Mucosa of gallbladder (tissue), 1 donor: ENCODE measurements around the gene CLMN. TPM values are rescaled to one million over a fixed set of nuclear protein-coding genes. Genes with fewer than 3 reads are reported as not detected.

ENCODE experiments used
- DNase-seq: peaks from one replicate; pipeline ENCODE4 v3.0.0-alpha.2; 2020; ENCODE audit warnings: low spot score
- total RNA-seq: library from RNA; stranded (reverse); gene quantifications from one replicate; pipeline ENCODE4 v1.2.1, GENCODE V29; 2021
- donor health status: DM: no; HTN: no; CAD: no.

Gene CLMN
- total RNA-seq, 1 donor from 2014 or later, result 63.5 TPM

DNA sequence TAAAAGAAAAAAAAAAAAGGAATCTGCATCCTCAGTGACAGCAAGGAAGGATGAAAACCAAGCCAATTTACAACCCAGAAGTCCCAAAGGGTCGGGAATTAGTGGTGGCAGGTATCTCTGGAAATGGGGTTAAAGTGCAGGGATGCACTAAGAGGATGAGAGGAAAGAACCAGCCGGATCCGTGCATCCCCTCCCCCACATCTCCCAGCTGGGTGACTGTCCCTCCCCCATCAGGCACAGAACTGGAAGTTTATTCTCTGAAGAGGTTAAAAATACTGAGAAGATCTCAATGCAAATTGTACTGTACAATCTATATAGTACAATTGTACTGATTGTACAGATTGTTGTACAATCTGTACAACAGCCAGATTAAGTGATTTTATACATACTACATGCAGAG lies 15.4 kb downstream of the CLMN start:
- no peak for DNase-seq

DNA sequence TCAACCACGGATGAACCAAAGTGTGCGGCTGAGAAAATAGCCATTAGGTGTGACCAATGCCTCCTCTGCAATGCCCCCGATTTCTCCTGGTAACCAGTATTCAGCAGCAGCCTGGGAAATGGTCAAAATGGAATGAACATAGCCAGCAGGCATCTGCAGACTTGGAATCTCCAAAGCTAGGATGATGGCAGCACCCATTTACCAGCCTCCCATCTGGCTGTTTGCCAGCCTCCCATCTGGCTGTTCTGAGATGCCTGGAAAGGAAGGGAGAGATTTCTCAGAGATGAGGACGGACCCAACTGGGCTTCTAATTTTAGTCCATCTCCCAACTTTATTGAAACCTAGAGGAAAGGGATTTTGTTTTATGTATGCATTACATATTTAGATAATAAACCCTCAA lies 16.2 kb downstream of the CLMN start:
- no peak for DNase-seq

DNA sequence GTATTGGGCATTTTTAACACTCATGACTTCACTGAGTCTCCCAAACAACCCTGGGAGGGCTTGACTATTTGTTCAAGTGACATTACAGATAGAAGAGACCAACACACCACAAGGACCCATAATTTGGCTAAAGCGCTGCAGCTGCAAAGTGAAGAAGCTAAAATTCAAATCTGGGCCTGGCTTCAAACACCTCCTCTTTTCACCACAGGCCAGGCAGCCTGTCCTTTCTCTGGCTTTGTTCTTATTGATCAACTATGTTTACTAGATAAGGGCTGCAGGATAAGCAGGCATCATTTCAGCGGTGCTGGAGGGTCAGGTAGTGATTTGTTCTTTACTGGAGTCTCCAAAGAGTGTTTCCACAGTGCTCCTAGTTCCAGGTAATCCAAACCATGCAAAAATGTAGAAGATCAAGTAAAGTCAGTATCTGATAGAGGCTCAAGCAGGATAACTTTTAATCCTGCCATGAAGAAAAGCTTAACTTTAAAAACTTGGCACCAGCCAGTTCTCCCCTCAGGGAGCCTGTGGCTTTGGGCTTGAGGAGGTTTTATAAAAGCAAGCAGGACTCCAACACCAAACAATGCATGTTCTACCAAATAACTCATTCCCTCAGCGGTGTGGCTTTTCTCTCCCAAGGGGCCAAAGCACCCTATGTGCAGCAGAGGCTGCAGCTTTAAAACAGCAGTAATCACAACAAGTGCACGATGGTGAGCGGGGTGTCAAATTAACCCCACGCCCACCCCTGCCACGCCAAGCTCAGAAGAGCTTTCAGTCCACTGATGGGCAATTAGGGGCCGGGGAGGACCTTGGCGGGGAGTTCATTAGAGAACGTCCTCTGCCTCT lies 16.8 kb downstream of the CLMN start:
- DNase-seq, result no peak

DNA sequence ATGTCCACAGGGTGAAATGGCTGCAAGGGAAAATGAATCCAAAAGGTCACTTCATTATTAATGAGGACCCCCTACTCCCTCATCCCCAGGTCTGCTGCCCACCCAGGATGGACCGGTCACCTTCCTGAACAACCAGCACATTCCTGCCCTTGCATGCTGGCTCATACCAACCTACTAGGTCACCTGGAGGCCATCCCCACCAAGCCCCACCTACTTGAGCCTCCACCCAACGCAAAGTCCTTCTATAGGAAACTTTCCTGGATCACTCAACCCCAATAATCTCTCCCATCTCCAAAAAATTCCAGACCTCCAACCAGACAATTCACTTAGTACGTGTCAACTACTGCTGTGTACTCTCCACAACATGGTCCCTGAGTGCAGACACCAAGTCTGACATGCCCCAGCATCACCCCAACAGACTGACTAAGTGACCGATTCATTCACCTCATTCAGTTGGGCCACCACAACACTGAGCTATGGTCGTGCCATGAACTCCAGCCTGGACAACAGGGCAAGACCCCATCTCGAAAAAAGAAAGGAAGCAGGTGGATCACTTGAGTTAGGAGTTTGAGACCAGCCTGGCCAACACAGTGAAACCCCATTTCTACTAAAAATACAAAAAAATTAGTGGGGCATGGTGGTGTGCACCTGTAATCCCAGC lies 18.1 kb downstream of the CLMN start:
- no peak for DNase-seq

DNA sequence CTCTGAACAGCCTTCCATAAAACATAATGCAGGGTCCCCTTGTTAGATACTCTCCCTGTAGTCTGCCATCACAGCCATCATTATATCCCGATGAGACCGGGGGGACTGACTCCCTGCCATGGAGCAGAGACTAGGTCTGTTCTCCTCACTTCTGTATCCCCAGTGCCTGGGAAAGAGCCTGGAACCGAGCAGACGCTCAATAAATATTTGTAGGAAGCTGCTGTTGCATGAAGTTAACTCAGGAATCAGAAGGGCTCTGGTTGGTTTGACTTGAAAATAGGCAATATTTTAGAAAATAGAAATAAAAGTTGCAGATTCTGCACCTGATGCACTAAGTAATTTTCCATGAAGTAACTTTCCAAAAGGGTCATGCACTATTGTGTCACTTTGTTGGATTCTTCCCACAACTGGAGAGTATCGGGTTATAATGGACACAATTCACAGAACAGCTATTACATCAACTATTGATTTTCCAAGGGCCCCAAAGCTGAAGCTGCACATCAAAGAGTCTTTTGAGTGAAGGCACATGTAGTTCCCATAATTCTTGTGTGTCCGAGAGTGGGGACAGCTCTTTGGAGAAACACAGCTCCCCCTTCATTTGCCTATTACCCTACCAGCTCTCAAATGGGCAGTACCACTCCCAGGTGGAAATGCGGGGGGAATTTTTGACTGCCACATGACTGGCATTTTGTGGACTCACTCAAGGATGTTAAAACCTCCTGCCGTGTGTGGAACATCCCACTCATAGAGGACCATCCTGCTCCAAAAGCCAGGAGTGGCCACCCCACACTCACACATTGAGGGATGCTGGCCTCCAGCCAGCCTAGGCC lies 18.8 kb downstream of the CLMN start:
- no peak for DNase-seq

DNA sequence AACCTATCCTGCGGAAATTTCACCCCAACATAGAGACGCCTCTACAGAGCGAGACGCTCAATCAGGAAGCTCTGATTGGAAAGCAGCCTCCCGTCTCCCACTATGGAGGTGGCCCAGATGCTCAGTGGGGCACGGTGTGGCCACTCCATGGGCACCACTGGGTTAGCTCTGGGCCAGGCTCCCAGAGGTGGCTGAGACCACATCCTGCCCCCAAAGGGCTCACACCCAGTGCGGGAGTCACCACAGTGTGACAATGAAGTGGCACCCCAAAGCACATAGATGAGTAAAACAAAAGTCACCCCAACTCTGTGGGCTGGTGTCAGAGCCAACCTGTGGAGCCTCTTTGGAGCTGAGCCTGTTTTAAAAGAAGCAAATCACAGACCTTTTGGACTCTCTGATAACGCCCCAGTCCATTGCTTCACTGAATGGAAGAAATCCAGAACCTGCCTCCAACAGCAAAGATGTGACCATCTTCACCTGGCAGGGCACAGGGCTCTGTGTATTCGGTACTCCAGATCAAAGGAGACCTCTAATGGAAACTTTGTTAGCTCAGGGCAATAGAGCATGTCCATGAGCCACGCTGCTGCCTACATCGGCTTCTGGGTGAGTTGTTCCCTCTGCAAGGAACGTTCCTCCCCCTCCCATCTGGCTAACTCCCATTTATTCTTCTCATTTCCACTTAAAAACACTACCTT lies 19.6 kb downstream of the CLMN start:
- DNase-seq, result no peak

DNA sequence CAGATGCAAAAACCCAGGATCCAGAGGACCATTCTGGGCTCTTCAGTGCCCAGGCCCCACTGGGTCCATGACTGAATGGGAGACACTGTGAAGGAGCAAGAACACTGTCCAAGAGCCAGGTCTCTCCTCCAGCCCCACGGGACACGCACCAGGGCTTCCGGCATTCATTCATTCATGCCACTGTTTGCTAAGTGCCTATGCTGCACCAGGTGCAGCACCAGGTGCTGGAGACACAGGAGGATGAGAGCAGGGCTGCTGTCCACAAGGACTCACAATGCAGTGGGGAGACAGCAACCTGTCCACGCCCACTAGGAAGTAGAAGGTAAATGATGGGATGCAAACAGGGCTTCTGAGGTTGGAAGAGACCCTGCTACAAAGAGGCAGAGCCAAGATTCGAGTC lies 20.4 kb downstream of the CLMN start:
- DNase-seq, result no peak

DNA sequence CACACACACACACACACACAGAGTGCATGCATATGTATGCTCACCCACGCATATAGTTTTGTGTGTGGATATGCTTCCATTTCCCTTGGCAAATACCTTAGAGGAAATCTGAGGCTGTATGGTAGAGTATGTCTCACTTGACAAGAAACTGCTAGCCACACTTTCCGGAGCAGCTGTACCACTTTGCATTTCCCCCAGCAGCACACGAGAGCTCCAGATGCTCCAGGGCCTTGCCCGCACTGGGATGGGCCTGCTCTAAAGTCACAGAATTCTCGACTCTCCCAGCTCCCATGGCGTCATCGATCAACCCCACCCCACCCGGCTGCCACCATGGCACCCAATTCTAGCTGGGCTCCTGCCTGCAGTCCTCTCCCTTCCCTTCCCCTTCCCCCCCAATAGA lies 21.9 kb downstream of the CLMN start:
- no peak for DNase-seq

DNA sequence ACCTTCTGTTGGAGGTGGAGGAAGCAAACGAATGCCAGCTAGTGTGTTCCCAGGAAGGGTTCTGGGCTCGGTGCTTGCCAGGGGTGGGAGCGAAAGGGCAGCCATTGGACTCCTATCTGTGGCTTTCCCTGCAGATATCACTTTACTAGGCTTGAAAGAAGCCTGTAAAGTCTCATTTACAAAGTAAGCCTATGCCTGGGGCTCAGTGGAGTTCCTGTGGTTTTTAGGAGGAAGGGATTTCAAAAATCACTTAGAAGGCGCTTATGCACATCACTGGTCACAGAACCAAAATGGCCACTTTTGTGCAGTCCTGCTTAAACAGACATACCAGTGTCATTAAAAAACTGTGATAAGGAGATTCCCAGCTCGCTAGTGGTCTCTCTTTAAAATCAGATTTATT lies 22.7 kb downstream of the CLMN start:
- no peak for DNase-seq

DNA sequence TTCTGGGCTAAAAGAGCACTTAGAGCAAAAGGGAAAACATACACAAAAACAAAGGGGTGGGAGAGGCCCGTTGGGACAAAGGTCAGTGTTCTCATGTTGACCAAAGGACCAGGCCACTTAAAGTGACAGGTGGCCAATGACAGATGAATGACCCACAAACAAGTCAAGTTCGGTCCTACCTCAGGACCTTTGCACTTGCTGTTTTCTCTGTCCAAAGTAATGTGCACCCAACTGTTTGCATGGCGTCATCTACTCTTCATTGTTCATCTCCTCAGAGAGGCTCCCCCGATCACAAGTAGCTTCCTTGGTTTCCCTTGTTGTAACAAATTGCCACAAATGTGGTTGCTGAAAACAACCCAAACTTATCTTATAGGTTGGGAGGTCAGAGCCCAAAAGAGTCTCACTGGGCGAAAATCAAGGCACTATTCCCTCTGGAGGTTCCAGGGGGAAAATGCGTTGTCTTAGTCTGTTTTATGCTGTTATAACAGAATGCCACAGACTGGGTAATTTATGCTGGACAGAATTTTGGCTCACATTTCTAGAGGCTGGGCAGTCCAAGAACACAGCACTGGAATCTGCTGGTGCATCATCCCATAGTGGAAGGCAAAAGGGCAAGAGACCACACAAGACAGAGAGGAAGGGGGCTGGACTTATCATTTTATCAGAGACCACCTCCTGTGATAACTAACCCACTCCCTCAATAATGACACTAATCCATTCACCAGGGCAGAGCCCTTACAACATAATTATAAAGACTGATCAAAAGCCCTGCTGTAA lies 23.9 kb downstream of the CLMN start:
- no peak for DNase-seq

DNA sequence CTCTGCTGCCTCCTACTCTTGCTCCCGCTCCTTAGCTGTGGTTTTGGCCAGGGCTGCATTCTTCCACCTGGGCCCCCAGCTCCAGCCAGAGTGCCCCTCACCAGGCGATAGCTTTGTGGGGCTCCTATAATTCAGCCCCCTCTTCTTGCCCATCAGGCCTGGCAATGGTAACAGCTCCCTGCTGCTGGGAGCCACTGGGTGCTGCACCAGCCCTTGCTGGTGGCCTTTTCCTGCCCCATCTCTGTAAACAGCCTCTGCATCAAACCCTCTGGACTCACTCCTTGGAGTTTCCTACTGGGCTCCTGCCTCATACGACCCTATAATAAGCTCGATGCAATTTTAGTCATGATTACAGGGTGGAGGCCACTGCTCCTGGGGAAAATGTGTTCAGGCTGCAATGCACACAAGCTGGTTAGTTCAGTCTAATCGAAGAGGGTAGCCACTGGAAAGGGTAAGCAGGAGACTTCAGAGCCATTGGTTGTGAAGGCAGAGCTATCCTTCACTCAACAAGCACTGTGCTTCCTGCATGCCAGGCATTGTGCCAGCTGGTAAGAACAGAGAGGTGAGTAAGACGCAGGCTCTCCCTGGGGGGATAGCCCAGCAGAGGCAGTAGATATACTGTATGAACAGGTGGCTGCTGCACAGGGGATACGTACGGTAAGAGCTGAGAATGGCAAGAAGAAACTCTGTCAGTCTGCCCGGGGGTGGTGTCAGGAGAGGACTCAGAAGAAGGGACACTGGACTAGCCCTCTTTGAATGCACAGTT lies 24.7 kb downstream of the CLMN start:
- DNase-seq, result no peak

DNA sequence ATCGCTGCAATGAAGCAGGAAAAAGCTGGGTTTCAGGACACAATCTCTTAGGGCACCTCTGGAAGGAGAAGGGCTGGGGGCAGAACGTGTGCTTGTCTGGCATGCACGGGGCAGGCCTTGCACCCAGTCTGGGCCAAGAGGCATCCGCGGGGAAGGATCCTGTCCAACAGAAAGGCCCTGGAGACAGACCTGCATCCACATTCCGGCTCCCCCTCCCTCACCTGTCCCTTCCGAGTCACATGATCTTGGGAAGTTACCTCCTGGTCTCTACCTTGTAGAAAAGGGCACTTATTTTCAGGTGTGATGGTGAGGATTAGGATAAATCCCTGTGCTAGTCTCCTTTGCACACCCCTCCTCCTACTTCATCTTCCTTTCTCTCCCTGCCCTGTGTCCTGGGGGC lies 25.4 kb downstream of the CLMN start:
- DNase-seq, result no peak

DNA sequence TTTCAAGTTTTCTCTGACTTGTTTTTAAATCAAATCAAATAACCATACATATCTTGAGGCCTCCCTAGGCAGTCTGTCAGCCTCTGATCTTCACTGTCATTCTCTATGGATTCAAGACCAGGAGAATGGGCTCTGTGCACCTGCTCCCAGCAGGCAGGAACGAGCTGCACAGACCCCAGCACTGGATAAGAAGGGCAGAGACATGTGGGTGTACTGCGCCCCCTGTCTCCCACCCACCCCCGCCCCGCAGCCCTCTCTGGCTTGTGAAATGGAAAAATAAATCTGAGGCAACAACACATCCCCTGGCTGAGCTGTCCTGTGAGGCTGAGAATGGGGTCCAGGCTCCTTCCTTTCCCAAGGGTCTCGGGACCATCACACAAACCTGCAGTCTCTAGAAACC lies 26.3 kb downstream of the CLMN start:
- DNase-seq, result no peak

DNA sequence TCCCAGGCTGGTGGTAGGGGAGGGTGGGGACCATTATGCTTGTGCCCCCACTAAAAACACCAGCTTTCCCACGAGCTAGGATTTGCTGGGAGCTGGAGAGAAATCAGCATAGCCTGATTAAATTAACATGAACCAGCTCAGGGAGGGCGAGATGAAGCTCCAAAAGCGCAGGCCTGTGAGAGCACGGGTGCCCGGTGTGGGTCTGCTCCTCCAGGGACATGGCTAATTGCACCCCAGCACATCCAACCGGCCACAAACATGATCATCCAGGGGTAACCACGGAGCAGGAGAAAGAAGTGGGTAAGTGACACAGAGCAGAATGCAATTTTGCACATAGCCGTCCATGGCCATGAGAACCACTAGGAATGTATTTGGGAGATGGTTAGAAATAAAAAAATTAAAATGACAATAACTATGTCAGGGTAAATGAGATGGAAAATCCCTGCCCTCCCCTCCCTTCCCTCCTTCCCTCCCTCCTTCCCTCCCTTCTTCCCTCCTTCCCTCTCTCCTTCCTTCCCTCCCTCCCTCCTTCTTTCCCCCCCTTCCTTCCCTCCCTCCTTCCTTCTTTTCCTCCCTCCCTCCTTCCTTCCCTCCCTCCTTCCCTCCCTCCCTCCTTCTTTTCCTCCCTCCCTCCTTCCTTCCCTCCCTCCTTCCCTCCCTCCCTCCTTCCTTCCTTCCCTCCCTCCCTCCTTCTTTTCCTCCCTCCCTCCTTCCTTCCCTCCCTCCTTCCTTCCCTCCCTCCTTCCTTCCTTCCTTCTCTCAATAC lies 26.9 kb downstream of the CLMN start:
- DNase-seq, result no peak

DNA sequence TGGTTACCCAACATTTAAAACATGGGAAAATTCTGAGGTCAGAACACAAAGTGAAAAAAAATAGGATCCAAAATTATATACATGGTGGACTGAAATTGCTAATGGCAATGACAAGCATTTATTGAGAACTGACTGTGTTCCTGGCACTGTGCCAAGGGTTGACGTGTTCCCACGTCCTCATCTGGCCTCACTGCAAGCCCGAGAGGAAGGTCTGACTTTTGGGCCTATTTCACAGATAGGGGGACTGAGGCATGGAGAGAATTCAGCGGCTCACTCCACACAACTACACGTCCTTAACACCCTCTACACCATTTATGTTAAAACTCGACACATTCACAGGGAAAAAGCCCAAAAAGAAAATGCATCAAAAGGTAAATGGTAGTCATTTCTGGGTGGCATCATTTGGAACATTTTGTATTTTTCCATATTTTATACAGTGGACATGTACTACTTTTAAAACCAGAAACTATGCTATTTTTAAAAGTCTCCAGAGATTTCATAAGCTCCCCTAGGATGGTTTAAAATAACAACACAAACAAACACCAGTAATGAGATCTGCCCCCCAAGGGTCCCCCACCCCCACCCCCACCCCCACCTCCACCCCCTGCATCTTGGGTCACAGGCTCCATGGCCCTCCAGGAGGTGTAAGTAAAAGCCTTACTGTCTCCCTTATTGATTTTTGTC lies 27.7 kb downstream of the CLMN start:
- peak; percentile 51 for DNase-seq

DNA sequence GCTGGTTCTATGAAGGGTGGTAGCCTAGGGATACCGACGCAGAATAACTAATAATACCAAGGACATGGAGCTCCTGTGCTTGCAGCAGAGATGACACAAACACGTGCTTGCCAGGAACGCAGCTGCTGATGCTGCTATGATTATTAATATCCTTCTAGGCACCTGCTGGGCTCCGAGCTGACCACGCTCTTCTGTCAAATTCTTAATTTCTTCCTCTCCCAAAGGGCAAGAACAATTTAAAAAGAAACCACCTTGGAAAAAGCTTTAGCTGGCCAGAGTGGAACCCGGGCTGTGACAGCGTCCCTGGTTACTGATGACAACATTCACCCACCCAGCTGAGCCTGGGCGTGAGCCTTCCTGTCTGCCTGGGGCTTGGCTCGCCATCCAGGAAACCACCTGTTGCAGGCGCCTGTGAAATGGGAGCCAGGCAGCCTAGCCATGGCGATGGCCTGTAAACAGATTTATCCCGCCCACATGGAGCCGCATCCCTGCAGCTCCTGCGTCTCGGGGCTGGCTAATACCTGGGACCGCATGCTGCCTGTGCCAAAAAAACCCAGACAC lies 28.8 kb downstream of the CLMN start:
- peak; percentile 76 for DNase-seq

DNA sequence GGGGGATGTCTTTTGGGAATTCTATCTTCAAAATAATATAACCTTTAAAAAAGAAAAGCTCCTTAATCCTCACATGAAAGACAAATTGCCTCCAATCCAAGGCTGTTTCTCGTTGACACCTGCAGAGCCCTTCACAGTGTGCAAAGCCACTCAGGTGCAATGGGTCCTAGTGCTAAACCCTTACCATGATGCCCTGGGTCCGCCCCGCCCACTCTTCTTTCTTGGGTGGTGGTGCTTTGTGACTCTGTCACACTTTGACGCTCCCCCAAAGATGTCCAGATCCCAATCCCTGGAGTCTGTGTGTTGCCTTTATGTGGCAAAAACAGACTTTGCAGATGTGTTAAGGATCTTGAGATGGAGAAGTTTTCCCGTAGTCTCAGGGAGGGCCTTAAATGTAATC lies 29.7 kb downstream of the CLMN start:
- DNase-seq, result no peak

DNA sequence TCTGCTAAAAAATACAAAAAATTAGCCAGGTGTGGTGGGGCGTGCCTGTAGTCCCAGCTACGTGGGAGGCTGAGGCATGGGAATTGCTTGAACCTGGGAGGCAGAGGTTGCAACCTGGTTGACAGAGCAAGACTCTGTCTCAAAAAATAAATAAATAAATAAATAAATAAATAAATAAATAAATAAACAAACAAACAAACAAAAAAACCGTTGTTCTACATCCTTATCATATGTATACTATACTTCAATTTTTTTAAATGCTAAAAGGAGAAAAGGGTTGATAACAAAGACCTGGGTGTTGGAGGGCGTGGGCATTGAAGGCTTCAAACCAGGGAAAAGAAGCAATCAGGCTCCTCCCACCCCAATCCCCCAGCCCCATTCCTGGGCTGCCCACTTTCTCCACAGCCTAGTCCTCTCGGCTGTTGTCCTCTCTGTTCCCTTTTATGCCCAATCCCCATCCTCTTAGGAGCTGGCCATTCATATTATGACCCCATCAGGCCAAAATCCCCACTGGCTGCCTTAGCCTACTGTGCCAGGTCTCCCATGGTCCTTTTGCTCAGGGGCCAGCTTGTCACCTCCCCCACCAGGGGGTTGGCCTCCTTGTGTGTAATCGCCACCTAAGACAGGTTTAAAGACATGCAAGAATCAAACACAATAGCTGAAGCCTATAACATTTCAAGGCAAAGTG lies 30.2 kb downstream of the CLMN start:
- no peak for DNase-seq
